Sigmoid colon (tissue), 7 donors: ENCODE measurements around the gene LTC4S. TPM values are rescaled to one million over a fixed set of nuclear protein-coding genes. Genes with fewer than 3 reads are reported as not detected.

Source experiments
- DNase-seq: peaks from one replicate; pipeline ENCODE4 v3.0.0-alpha.2; 2019
- H3K27ac ChIP-seq, 4 donors: fragments of 200-600 bp; sonication (generic); one replicate each; pipeline ENCODE4 v1.5.1; 2016 to 2019; ENCODE audit warnings: mild to moderate bottlenecking in 1 of 4
- H3K27me3 ChIP-seq, 3 donors: fragments of 200-600 bp; sonication (generic); one replicate each; pipeline ENCODE4 v1.5.1; 2019; ENCODE audit warnings: mild to moderate bottlenecking in 1 of 3
- H3K36me3 ChIP-seq, 4 donors: fragments of 200-600 bp; sonication (generic); one replicate each; pipeline ENCODE4 v1.5.1; 2016 to 2019
- H3K4me1 ChIP-seq, 4 donors: fragments of 200-600 bp; sonication (generic); one replicate each; pipeline ENCODE4 v1.5.1; 2017 to 2019
- H3K4me3 ChIP-seq, 4 donors: fragments of 200-600 bp; sonication (generic); one replicate each; pipeline ENCODE4 v1.5.1; 2017 to 2019; ENCODE audit warnings: mild to moderate bottlenecking in 2 of 4, moderate library complexity in 1 of 4
- H3K9me3 ChIP-seq, 4 donors: fragments of 200-600 bp in 3 of 4; sonication (generic) in 3 of 4; one replicate each; pipeline versions ENCODE4 v1.5.1 to v1.6.1; 2013 to 2019
- EP300 ChIP-seq, 4 donors: sonication (generic); formaldehyde crosslinking; IDR thresholded peaks; one replicate each; pipeline ENCODE4 v1.6.1; 2017; ENCODE audit warnings: antibody characterized with exemption in 4 of 4
- POLR2A ChIP-seq, 2 donors: fragments of 450-650 bp; IDR thresholded peaks; one replicate each; pipeline ENCODE4 v1.6.1; 2016; ENCODE audit warnings: antibody characterized with exemption in 2 of 2, mild to moderate bottlenecking in 2 of 2, moderate library complexity in 2 of 2
- POLR2AphosphoS5 ChIP-seq, 4 donors: sonication (generic); formaldehyde crosslinking; IDR thresholded peaks; one replicate each; pipeline ENCODE4 v1.6.1; 2017; ENCODE audit warnings: antibody characterized with exemption in 4 of 4
- WGBS, 2 donors: extraction: QIAGEN DNeasy Blood & Tissue Kit; methylation state at CpG; one replicate each; pipeline ENCODE4 v1.1.7; 2013; 5-methylcytosine and 5-hydroxymethylcytosine counted together
- intact Hi-C: fragments of 100-400 bp; cut with DNase I; formaldehyde crosslinking; loops from one replicate; pipeline ENCODE4 v1.15.1; 2023
- polyA plus RNA-seq, 3 donors: library from polyadenylated mRNA; stranded (reverse); fragments of 200-250 nt; gene quantifications; one replicate each; pipeline ENCODE4 v1.2.3, GENCODE V29; 2013
- total RNA-seq, 4 donors: library from RNA; depleted of rRNA; stranded (reverse); fragments of >200 nt; gene quantifications; one replicate each; pipeline ENCODE4 v1.1.0, GENCODE V29; 2016
- TF ChIP-seq, protein P1 (sequence below), 4 experiments: fragments of 450-650 bp in 3 of 4; fragments of 200-600 bp in 1 of 4; IDR thresholded peaks; one replicate each; pipeline ENCODE4 v1.5.1; 2016 to 2019; ENCODE audit warnings: antibody characterized with exemption in 4 of 4, mild to moderate bottlenecking in 3 of 4, moderate library complexity in 2 of 4
- donor health status: healthy with polysubstance abuse.
- donor health status: Bipolar disorder and iron deficiency.
- donor health status: healthy.

Gene LTC4S
- total and polyA plus RNA-seq, 7 donors, result 1.5 to 6.1 (median 4.3) TPM; not detected in 1

DNA sequence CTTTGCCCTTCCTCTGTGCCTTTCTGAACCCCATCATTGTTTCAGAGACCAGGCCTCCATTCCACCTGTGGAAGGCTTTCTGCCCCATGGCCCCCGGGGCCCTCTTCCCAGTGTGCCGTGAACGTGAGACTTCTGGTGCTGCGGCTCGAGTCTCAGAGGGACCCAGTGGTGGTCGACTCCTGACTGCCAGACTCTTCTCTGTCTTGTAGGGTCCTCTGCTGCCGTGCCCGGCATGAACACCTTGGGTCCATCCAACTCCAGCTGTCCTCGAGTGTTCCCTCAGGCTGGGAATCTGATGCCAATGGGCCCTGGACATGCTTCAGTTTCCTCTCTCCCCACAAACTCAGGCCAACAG is 20.1 kb upstream of the LTC4S start:
- DNase-seq, result no peak
- Histone ChIP-seq H3K9me3 (no peaks in the 10 kb centered on the region), H3K4me1 (peaks cover 0 to 3% (median 0%) of the 10 kb centered on the region in 4 donors), H3K27me3 (no peaks in the 10 kb centered on the region), H3K27ac (no peak overlapping the region), H3K4me3 (no peak overlapping the region), H3K36me3 (peaks cover 29 to 97% (median 79%) of the 10 kb centered on the region in 4 donors)
- no peak for TF ChIP-seq POLR2AphosphoS5 (IDR thresholded peaks at IDR 0.05)
- TF ChIP-seq, protein P1, sequence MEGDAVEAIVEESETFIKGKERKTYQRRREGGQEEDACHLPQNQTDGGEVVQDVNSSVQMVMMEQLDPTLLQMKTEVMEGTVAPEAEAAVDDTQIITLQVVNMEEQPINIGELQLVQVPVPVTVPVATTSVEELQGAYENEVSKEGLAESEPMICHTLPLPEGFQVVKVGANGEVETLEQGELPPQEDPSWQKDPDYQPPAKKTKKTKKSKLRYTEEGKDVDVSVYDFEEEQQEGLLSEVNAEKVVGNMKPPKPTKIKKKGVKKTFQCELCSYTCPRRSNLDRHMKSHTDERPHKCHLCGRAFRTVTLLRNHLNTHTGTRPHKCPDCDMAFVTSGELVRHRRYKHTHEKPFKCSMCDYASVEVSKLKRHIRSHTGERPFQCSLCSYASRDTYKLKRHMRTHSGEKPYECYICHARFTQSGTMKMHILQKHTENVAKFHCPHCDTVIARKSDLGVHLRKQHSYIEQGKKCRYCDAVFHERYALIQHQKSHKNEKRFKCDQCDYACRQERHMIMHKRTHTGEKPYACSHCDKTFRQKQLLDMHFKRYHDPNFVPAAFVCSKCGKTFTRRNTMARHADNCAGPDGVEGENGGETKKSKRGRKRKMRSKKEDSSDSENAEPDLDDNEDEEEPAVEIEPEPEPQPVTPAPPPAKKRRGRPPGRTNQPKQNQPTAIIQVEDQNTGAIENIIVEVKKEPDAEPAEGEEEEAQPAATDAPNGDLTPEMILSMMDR (IDR thresholded peaks at IDR 0.05), result no peak
- no peak for TF ChIP-seq EP300 (IDR thresholded peaks at IDR 0.05)
- TF ChIP-seq POLR2A (IDR thresholded peaks at IDR 0.05), result no peak
- 95 to 98% methylated on average over 9 of the region's 9 CpGs for WGBS, 2 donors
- intact Hi-C loops, result no loop called here

DNA sequence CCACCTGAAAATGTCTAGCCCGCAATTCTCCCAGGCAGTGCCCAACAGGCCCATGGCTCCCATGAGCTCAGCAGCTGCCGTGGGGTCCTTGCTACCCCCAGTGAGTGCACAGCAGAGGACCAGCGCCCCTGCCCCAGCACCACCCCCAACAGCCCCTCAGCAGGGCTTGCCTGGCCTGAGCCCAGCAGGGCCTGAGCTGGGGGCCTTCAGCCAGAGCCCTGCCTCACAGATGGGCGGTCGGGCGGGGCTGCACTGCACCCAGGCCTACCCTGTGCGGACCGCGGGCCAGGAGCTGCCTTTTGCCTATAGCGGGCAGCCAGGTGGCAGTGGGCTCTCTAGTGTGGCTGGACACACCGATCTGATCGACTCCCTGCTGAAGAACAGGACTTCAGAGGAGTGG is 19.3 kb upstream of the LTC4S start:
- 97 to 98% methylated on average over 12 of the region's 12 CpGs for WGBS, 2 donors
- no peaks in the 10 kb centered on the region for H3K9me3 ChIP-seq
- intact Hi-C loops, result no loop called here
- H3K4me3 ChIP-seq, result no peak overlapping the region
- TF ChIP-seq POLR2AphosphoS5 (IDR thresholded peaks at IDR 0.05) (no peak), EP300 (IDR thresholded peaks at IDR 0.05) (no peak), POLR2A (IDR thresholded peaks at IDR 0.05) (no peak)
- TF ChIP-seq, protein P1 (IDR thresholded peaks at IDR 0.05), result no peak
- DNase-seq, result no peak
- H3K4me1 ChIP-seq, result no peaks in the 10 kb centered on the region
- H3K27ac ChIP-seq, result no peak overlapping the region
- no peaks in the 10 kb centered on the region for H3K27me3 ChIP-seq
- H3K36me3 ChIP-seq, result peaks cover 29 to 95% (median 74%) of the 10 kb centered on the region in 4 donors

DNA sequence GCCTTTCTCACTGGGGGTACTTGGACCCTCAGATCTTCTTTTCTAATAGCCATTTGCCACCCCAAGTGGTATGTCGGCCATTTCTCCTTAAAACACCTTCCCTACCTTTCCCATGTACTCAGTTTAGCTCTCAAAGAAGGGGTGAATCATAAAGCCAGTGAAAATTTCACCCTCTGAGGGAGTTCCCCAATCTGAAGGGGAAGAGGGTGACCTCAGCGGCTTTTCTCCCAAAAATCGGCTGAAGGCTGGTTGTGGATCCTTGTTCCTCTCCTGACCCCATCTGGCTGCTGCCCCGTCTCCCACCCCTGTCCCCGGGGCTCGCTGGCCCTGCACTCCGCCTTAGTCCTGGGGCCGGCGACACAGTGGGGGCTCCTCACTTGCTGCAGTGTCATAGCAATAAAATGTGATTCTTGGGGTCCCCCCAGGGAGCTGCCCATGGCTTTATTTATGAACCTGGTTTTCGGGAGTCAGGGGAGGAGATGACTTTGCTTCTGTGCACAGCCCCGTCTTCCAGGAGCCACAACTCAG is 17.3 kb upstream of the LTC4S start:
- Histone ChIP-seq H3K36me3 (peaks cover 21 to 92% (median 60%) of the 10 kb centered on the region in 4 donors), H3K4me3 (no peak overlapping the region), H3K9me3 (no peaks in the 10 kb centered on the region), H3K4me1 (peaks cover 0 to 1% (median 0%) of the 10 kb centered on the region in 4 donors), H3K27ac (no peak overlapping the region), H3K27me3 (no peaks in the 10 kb centered on the region)
- DNase-seq, result no peak
- 89% methylated on average over 11 of the region's 11 CpGs for WGBS, 2 donors
- intact Hi-C loops, result no loop called here
- TF ChIP-seq POLR2A (IDR thresholded peaks at IDR 0.05) (no peak), POLR2AphosphoS5 (IDR thresholded peaks at IDR 0.05) (no peak), EP300 (IDR thresholded peaks at IDR 0.05) (no peak)
- TF ChIP-seq, protein P1 (IDR thresholded peaks at IDR 0.05), result no peak

DNA sequence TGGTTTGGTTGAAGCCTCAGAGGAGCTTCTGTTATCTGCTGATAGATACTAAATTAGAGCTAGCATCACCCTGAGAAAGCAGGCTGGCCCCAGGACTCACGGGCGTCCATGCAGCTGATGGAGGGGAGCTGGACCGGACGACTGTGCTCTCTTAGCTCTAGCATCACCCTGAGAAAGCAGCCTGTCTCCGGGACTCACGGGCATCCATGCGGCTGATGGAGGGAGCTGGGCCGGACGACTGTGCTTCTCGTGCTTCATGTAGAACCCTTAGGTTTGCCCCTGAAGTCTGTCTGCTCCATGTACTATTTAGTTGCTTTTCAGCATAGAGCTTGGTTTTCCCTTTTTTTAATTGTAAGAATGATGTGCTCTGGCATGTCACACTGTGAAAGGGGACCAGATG is 16.3 kb upstream of the LTC4S start:
- Histone ChIP-seq H3K36me3 (peaks cover 15 to 82% (median 51%) of the 10 kb centered on the region in 4 donors), H3K27ac (no peak overlapping the region), H3K4me3 (no peak overlapping the region), H3K27me3 (no peaks in the 10 kb centered on the region), H3K9me3 (no peaks in the 10 kb centered on the region), H3K4me1 (peaks cover 0 to 10% (median 8%) of the 10 kb centered on the region in 4 donors)
- intact Hi-C loops, result no loop called here
- 94 to 96% methylated on average over 10 of the region's 10 CpGs for WGBS, 2 donors
- no peak for DNase-seq
- TF ChIP-seq, protein P1 (IDR thresholded peaks at IDR 0.05), result no peak
- no peak for TF ChIP-seq POLR2A (IDR thresholded peaks at IDR 0.05)
- no peak for TF ChIP-seq POLR2AphosphoS5 (IDR thresholded peaks at IDR 0.05)
- no peak for TF ChIP-seq EP300 (IDR thresholded peaks at IDR 0.05)

DNA sequence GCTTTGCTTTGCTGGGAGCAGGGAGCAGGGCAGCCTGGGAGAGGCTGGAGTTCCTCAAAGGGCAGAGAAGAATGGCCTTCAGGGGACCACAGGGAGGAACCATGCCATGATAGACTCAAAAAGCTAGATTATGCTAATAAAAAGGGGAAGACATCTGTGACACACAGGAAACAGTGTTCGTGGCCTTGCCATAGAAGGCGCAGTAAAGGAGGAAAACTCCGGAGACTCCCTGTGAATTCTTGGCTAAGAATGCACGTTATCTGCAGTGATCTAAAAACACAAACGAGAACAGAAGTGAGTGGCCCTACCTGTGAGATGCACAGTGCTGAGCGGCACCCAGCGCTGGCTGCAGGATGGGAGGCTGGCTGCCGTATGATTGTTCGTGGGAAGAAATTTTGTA is 15.9 kb upstream of the LTC4S start:
- Histone ChIP-seq H3K9me3 (no peaks in the 10 kb centered on the region), H3K27me3 (no peaks in the 10 kb centered on the region), H3K27ac (no peak overlapping the region), H3K4me1 (peaks cover 0 to 11% (median 10%) of the 10 kb centered on the region in 4 donors), H3K36me3 (peaks cover 15 to 78% (median 46%) of the 10 kb centered on the region in 4 donors), H3K4me3 (no peak overlapping the region)
- WGBS, 2 donors, result 81 to 87% methylated on average over 9 of the region's 9 CpGs
- intact Hi-C loops, result no loop called here
- TF ChIP-seq POLR2A (IDR thresholded peaks at IDR 0.05) (no peak), EP300 (IDR thresholded peaks at IDR 0.05) (no peak), POLR2AphosphoS5 (IDR thresholded peaks at IDR 0.05) (no peak)
- TF ChIP-seq, protein P1 (IDR thresholded peaks at IDR 0.05), result no peak
- DNase-seq, result no peak
